Colon (tissue), 2 donors: ENCODE measurements around the gene DLGAP1.

Experiments
- FAIRE-seq: peaks from 2 replicates; lab custom pipeline; 2012; peaks lifted over from hg19 to GRCh38; lab: Jason Lieb, UNC
- donor health status: control.
- donor health status: control.

The DLGAP1 gene

DNA sequence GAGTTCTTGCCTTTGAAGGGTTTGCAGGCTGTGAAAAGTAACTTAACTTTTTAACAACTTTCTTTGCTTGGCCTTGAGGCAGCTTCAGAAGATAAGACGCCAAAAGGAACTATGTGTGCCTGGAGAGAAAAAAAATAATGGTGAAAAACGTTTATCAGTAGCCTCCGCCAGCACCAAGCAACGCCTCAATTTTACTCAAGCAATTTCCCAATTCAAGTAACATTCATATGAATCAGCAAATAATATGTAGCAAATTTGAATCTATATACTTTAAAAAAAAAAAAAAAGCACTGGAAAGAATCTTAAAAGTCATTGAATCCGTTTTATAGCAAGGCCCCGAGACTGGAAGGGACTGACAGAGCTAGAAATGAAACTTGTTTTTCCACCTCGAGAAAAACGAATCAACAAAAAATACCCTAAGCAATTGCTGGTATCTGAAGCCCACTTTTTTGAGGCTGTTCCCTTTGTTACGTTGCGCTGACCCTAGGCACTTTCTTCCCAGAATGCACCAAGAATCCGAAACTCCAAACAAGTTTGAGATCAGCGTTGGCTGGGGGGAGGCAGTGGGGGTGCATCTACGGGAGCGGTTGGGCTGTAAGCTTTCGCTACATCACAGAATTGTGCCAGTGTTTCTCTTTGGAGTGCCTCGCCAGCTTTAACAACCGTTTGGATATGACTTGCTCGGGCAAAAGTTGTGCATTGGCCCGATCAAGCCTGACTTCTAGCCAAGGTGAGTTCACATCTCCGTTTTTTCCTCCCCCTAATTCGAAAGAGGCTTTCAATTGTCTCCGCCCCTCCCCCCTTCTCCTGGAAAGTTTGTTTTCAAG is 1007.8 kb downstream of the DLGAP1 start:
- FAIRE-seq, result no peak
